Measurements from ENCODE around the gene SEH1L.
"Not testable (repeated sequence)": the region's sequence is repeated elsewhere in the genome, so short reads cannot be mapped to it uniquely, and the experiment has no call there.

The SEH1L gene

GRCh38 chr18:12947285-12948049 lies at the start of gene SEH1L:
Gene SEH1L (plus strand): TSS chr18:12948011. CDS start chr18:12948122, 111 bp downstream.
- DNase-seq (ENCODE audit: low spot score) = peak; percentile 99

GRCh38 chr18:12901208-12901607 lies 46.6 kb upstream of the SEH1L start:
- DNase-seq (ENCODE audit: low spot score) = not testable (repeated sequence)

- DNase-seq (ENCODE audit: low spot score) = no peak
These were observed 43.7 kb upstream of the SEH1L start for GRCh38 chr18:12904012-12904516.

GRCh38 chr18:12906119-12906518 lies 41.7 kb upstream of the SEH1L start:
- DNase-seq (ENCODE audit: low spot score) = no peak

GRCh38 chr18:12906773-12907172 lies 41.0 kb upstream of the SEH1L start:
- DNase-seq (ENCODE audit: low spot score) = no peak

- peak; percentile 17 for DNase-seq (ENCODE audit: low spot score)
These were observed 40.4 kb upstream of the SEH1L start for GRCh38 chr18:12907258-12907925.

- no peak for DNase-seq (ENCODE audit: low spot score)
These were observed 39.1 kb upstream of the SEH1L start for GRCh38 chr18:12908706-12909105.

- DNase-seq (ENCODE audit: low spot score) = peak; percentile 60
These were observed 36.5 kb upstream of the SEH1L start for GRCh38 chr18:12911025-12911928.

- DNase-seq (ENCODE audit: low spot score) = no peak
These were observed 35.7 kb upstream of the SEH1L start for GRCh38 chr18:12911929-12912703.

GRCh38 chr18:12921178-12921577 lies 26.6 kb upstream of the SEH1L start:
- DNase-seq (ENCODE audit: low spot score) = no peak

GRCh38 chr18:12922266-12922665 lies 25.5 kb upstream of the SEH1L start:
- no peak for DNase-seq (ENCODE audit: low spot score)

GRCh38 chr18:12924616-12925015 lies 23.2 kb upstream of the SEH1L start:
- no peak for DNase-seq (ENCODE audit: low spot score)

GRCh38 chr18:12928206-12928605 lies 19.6 kb upstream of the SEH1L start:
- no peak for DNase-seq (ENCODE audit: low spot score)

GRCh38 chr18:12928641-12929040 lies 19.2 kb upstream of the SEH1L start:
- DNase-seq (ENCODE audit: low spot score) = no peak

- no peak for DNase-seq (ENCODE audit: low spot score)
These were observed 18.2 kb upstream of the SEH1L start for GRCh38 chr18:12929477-12930083.

- DNase-seq (ENCODE audit: low spot score) = no peak
These were observed 17.4 kb upstream of the SEH1L start for GRCh38 chr18:12930376-12930775.

GRCh38 chr18:12930908-12931307 lies 16.9 kb upstream of the SEH1L start:
- DNase-seq (ENCODE audit: low spot score) = no peak

GRCh38 chr18:12933327-12933726 lies 14.5 kb upstream of the SEH1L start:
- DNase-seq (ENCODE audit: low spot score) = no peak

GRCh38 chr18:12934454-12935071 lies 13.2 kb upstream of the SEH1L start:
- DNase-seq (ENCODE audit: low spot score) = peak; percentile 86

GRCh38 chr18:12939162-12939561 lies 8.6 kb upstream of the SEH1L start:
- DNase-seq (ENCODE audit: low spot score) = no peak

GRCh38 chr18:12943215-12943614 lies 4.6 kb upstream of the SEH1L start:
- DNase-seq (ENCODE audit: low spot score) = no peak

Measured in GM03348 (cell line).